ENCODE measurements around the gene SEMA5A.
A peak's percentile ranks its signal among the peaks of the same experiment; 100 is the strongest.

Gene SEMA5A

GRCh38 chr5:9545992-9546851 is at the start of gene SEMA5A:
Gene SEMA5A (minus strand): TSS chr5:9546075. CDS start chr5:9379946, 166,129 bp downstream.
- peak in 12 of 14 donors; percentile 11 to 78 (median 64) for DNase-seq

- DNase-seq, result no peak
Observed at GRCh38 chr5:9594913-9595312, 49.0 kb upstream of the SEMA5A start.

- DNase-seq, result no peak
Observed at GRCh38 chr5:9589049-9589835, 43.4 kb upstream of the SEMA5A start.

GRCh38 chr5:9588254-9588653 is 42.4 kb upstream of the SEMA5A start:
- no peak for DNase-seq

- DNase-seq, result no peak
Observed at GRCh38 chr5:9587135-9587534, 41.3 kb upstream of the SEMA5A start.

- DNase-seq, result no peak
Observed at GRCh38 chr5:9582406-9582805, 36.5 kb upstream of the SEMA5A start.

GRCh38 chr5:9573796-9574195 is 27.9 kb upstream of the SEMA5A start:
- DNase-seq, result no peak

GRCh38 chr5:9572246-9572645 is 26.4 kb upstream of the SEMA5A start:
- DNase-seq, result no peak

GRCh38 chr5:9570876-9571275 is 25.0 kb upstream of the SEMA5A start:
- no peak for DNase-seq

- no peak for DNase-seq
Observed at GRCh38 chr5:9567039-9567438, 21.2 kb upstream of the SEMA5A start.

GRCh38 chr5:9564752-9565151 is 18.9 kb upstream of the SEMA5A start:
- no peak for DNase-seq

- DNase-seq, result no peak
Observed at GRCh38 chr5:9562141-9562540, 16.3 kb upstream of the SEMA5A start.

- no peak for DNase-seq
Observed at GRCh38 chr5:9559965-9560364, 14.1 kb upstream of the SEMA5A start.

GRCh38 chr5:9558319-9558965 is 12.6 kb upstream of the SEMA5A start:
- no peak for DNase-seq

GRCh38 chr5:9557696-9558095 is 11.8 kb upstream of the SEMA5A start:
- DNase-seq, result no peak

GRCh38 chr5:9555961-9556360 is 10.1 kb upstream of the SEMA5A start:
- no peak for DNase-seq

- DNase-seq, result no peak
Observed at GRCh38 chr5:9554122-9554521, 8.2 kb upstream of the SEMA5A start.

- no peak for DNase-seq
Observed at GRCh38 chr5:9553561-9553960, 7.7 kb upstream of the SEMA5A start.

- DNase-seq, result no peak
Observed at GRCh38 chr5:9551567-9552537, 6.0 kb upstream of the SEMA5A start.

- no peak for DNase-seq
Observed at GRCh38 chr5:9549941-9550340, 4.1 kb upstream of the SEMA5A start.

- peak in 5 of 14 donors; percentile 41 to 61 (median 47) for DNase-seq
Observed at GRCh38 chr5:9547122-9547947, 1.5 kb upstream of the SEMA5A start.

All from C1 segment of cervical spinal cord (tissue), 14 donors.